NCI-H2029 (cell line): ENCODE measurements around the gene MCEE.
A peak's percentile ranks its signal among the peaks of the same experiment; 100 is the strongest.
"Not testable (repeated sequence)": the region's sequence is repeated elsewhere in the genome, so short reads cannot be mapped to it uniquely, and the experiment has no call there.

Source experiments
- DNase-seq: peaks from one replicate; lab custom pipeline; 2025; lab: John Stamatoyannopoulos, UW

Gene MCEE

GRCh38 chr2:71126957-71127356 lies 3.1 kb downstream of the MCEE start:
- DNase-seq: no peak

GRCh38 chr2:71125506-71126294 lies 4.3 kb downstream of the MCEE start:
- DNase-seq: no peak

- DNase-seq: no peak
Observed at GRCh38 chr2:71122387-71123298, 7.4 kb downstream of the MCEE start.

DNA sequence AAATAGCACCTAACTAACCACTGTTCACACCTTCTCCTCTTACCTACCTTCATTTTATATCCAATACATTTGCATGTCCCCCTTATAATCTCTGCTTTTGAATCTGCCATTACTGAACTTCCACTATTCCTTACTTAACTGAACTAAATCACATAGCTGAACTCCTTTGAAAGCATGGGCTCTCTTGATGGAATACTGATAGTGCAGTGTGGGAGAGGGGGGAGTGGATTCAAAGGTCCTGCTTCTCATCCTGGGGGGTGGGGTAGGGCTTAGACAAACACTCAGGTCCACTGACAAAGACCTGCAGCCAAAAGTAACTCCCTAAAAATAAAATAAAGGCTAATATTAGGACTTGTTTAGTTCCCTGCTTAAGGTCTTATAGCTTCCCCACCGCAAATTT lies 8.6 kb downstream of the MCEE start:
- no peak for DNase-seq

DNA sequence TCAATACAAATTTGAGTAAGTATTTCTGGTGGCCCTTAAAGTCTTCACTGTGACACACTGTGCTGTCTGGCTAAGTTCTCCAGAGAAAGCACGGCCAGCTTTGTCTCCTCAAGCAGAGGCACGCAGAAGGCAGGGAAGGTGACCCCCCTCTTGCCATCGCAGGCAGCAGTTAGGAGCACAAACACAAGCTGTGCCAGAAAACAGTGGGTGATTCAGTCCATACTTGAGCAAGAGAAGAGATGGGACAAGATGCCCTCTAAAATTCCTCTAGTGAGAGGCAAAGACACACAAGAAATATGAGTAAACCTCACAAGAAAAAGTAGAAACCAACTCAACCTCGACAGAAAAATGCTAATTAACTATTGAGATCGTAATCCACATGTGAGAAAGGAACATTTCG lies 9.8 kb downstream of the MCEE start:
- no peak for DNase-seq

DNA sequence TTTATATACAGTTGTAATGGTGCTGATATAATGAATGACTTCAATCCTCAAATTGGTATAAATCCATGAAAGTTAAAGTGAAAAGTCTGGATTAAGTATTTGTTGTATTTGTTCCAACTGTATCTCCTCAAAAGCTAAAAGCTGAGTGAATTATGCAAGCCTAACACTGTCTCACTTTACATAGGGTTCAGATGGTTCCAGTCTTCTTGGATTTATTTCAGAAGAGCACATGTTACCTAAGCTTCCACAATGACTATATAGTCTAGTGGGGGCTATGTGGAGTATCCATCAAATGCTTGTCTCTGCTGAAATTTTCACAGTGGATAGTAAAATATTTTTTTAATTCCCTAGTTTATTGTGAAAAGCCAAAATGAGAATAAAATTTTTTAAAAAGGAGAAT lies 13.0 kb downstream of the MCEE start:
- DNase-seq: no peak

GRCh38 chr2:71113843-71114242 lies 16.2 kb downstream of the MCEE start:
- DNase-seq: no peak

- no peak for DNase-seq
Observed at GRCh38 chr2:71108091-71108490, 21.9 kb downstream of the MCEE start.

GRCh38 chr2:71106463-71106862 lies 23.6 kb downstream of the MCEE start:
- DNase-seq: not testable (repeated sequence)

GRCh38 chr2:71103809-71104208 lies 26.2 kb downstream of the MCEE start:
- DNase-seq: no peak

DNA sequence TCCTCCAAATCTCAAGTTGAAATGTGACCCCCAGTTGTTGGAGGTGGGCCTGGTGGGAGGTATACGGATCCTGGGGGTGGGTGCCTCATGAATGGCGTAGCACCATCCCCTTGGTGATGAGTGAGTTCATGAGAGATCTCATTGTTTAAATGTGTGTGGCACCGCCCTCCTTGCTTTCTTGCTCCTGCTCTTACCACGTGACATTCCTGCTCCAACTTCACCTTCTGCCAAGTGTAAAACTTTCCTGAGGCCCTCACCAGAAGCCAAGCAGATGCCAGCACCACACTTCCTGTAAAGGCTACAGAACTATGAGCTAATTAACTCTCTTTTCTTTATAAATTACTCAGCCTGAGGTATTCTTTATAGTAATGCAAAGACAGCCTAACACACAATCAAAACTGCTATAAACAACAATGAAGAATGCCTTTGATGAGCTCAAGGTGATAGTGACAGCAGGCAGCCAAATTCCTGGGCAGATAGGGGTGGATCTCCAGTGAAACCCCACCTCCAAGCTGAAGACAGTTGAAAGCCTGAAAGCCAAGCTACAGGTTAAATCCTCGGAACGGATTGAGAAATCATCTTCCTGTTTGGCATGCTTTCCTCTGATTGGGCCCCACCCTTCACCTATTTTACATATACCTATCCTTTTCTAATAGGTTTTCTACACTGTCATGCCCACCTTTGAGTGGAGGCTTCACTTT lies 26.9 kb downstream of the MCEE start:
- no peak for DNase-seq

GRCh38 chr2:71101656-71102055 lies 28.4 kb downstream of the MCEE start:
- no peak for DNase-seq

DNA sequence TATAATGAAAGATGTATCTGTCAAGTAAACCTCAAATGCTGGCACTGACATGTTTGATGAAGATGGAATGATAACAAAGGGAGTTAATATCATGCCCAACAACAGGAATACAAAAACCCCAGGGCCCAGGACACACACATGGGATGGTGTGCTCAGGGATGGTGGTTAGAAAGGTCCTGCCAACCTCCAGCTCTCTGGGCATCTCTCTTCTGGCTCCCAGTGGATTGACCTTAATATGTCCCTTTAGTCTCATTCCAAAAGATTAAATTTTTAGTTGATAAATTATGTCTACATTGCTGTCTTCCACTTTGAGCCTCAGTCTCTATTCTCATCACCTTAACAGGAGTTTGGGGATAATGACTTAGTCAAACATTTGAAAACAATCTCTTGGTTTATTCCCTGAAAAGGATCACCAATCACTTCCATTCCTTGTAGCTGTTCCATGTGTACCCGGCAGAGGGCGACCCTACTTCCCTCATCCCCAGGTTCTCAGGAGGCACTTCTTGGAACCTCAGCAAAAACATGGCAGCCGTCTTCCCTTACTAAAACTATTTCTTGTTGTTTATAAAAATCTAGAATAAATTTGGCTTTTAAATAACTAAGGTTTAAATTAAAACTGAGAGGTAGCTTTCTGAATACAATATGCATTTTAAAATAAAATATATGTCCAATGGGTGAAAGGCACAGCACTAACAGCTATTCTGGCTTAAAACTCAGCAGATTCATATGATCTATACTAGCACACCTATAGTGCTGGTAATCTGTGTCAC lies 29.6 kb downstream of the MCEE start:
- DNase-seq: peak; percentile 15

GRCh38 chr2:71092491-71093260 lies 37.4 kb downstream of the MCEE start:
- DNase-seq: not testable (repeated sequence)

DNA sequence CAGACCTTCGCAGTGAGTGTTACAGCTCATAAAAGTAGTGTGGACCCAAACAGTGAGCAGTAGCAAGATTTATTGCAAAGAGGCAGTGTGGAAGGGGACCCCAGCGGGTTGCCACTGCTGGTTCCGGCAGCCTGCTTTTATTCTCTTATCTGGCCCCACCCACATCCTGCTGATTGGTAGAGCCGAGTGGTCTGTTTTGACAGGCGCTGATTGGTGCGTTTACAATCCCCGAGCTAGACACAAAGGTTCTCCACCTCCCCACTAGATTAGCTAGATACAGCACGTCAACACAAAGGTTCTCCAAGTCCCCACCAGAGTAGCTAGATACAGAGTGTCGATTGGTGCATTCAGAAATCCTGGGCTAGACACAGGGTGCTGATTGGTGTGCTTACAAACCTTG lies 38.2 kb downstream of the MCEE start:
- DNase-seq: not testable (repeated sequence)

DNA sequence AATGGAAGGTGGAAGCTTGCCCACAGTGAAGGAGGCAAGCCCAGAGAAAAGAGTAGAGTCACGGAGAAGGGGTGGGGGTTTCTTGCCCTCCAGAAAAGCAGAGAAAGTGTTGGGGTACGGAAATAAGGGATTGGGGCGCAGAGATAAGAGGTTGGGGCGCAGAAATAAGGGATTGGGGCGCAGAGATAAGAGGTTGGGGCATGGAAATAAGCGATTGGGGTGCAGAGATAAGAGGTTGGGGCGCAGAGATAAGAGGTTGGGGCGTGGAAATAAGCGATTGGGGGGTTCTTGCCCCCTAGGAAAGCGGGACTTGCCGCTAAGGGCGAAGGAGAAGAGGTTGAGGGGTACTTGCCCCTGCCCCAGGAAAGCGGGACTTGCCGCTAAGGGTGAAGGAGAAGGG lies 40.6 kb downstream of the MCEE start:
- not testable (repeated sequence) for DNase-seq

DNA sequence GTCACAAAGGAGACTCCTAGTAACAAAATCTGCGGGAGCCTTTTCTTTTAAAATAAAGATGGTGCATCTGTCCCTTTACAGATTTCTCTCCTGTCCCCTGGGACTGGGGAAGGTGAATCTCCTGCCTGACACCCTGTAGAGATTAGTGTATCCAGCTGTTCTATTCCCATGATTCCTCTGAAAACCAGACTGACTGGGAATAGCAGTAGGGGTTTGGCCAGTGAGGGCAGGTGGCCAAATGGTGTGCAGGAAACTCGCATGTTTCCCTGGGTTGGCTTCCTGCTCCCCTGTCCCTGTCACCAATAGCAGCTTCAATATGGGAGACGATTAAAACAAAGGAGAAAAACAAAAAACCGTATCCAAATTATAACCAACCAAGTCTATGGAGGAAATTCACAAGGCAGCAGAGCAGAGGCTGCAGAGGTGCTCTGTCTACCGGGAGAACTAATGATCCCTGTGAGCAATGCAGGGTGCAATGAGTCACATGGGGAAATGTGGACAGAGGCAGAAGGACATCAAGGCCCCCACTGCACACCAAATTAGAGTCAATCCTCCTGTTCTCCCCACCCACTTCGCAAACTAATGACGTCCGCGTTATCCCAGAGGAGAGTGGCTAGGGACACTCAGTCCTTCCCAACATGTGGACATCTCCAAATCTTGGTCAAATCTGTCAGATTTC lies 44.6 kb downstream of the MCEE start:
- DNase-seq: not testable (repeated sequence)

DNA sequence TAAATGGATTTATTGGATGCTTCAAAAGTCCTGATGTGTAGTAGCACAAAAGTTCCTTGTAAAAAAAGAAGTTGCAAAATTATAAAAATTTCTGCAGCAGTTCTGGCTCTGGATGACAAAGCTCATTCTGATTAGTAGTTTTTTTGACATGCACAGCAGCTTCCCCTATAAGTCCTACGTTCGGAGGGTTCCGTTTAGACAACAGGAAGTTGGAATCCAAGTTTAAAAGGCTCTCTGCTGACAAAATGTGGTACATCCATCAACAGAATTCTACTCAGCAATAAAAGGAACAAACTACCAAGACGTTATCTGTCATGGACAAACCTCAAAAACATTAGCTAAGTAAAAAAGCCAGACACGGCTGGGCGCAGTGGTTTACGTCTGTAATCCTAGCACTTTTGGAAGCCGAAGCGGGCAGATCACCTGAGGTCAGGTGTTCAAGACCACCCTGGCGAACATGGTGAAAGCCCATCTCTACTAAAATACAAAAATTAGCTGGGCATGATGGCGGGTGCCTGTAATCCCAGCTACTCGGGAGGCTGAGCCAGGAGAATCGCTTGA lies 46.2 kb downstream of the MCEE start:
- DNase-seq: not testable (repeated sequence)

GRCh38 chr2:71083297-71083696 lies 46.7 kb downstream of the MCEE start:
- not testable (repeated sequence) for DNase-seq
